ENCODE measurements around the gene EPS8L1.

The EPS8L1 gene

GRCh38 chr19:55077106-55077505 lies 1.4 kb downstream of the EPS8L1 start:
- H3K27ac ChIP-seq (replicated peaks; ENCODE audit: low read length), result no peak overlapping the region
- H3K79me1 ChIP-seq (ENCODE audit: low read depth, low read length), result no peaks in the 10 kb centered on the region
- no peaks in the 10 kb centered on the region for H3K36me3 ChIP-seq (replicated peaks in 1 of 2; ENCODE audit: control insufficient read depth in 2 of 2, insufficient read depth in 2 of 2, low read length in 2 of 2)
- H2BK12ac ChIP-seq (ENCODE audit: low read length), result no peak overlapping the region
- no peak overlapping the region for H4K91ac ChIP-seq (ENCODE audit: low read depth, low read length, poor library complexity)
- no peak overlapping the region for H2AFZ ChIP-seq (ENCODE audit: low read length)
- peaks cover 0 to 54% (median 41%) of the 10 kb centered on the region in 3 experiments for H3K27me3 ChIP-seq (ENCODE audit: control insufficient read depth in 3 of 3, insufficient read depth in 3 of 3, low read depth in 1 of 3, low read length in 3 of 3)
- no peak overlapping the region for H2BK15ac ChIP-seq (ENCODE audit: low read length)
- no peak overlapping the region for H3K4ac ChIP-seq (ENCODE audit: low read length)
- WGBS, 2 donors (ENCODE audit: extremely low coverage in 2 of 2, insufficient read length in 2 of 2, insufficient replicate concordance in 1 of 2), result no CpG with 5 or more reads among the region's 2 CpGs
- H3K4me3 ChIP-seq (ENCODE audit: low read length in 2 of 2), result no peak overlapping the region
- no peak overlapping the region for H2BK5ac ChIP-seq (ENCODE audit: low read length)
- no peak overlapping the region for H2BK120ac ChIP-seq (ENCODE audit: low read depth, low read length)
- H3K4me1 ChIP-seq (ENCODE audit: control insufficient read depth in 2 of 2, insufficient read depth in 1 of 2, low read depth in 1 of 2, low read length in 2 of 2), result peaks cover 2 to 10% of the 10 kb centered on the region in 2 donors
- H3K4me2 ChIP-seq (ENCODE audit: insufficient read depth, low read length, poor library complexity, severe bottlenecking), result no peak overlapping the region
- no peak overlapping the region for H2AK5ac ChIP-seq (ENCODE audit: low read depth, low read length)
- no peak for DNase-seq (ENCODE audit: low spot score)
- no peak overlapping the region for H3K23ac ChIP-seq (ENCODE audit: low read depth, low read length, poor library complexity)
- no peak overlapping the region for H4K8ac ChIP-seq (ENCODE audit: low read depth, low read length)
- H3K14ac ChIP-seq (ENCODE audit: low read length), result no peak overlapping the region
- no peak overlapping the region for H3K18ac ChIP-seq (ENCODE audit: low read length)
- H3K9me3 ChIP-seq (replicated peaks in 1 of 2; ENCODE audit: control insufficient read depth in 2 of 2, insufficient read depth in 1 of 2, low read depth in 1 of 2, low read length in 2 of 2), result peaks cover 4 to 12% of the 10 kb centered on the region in 2 donors
- H3K9ac ChIP-seq (ENCODE audit: low read depth, low read length, poor library complexity), result no peak overlapping the region

DNA sequence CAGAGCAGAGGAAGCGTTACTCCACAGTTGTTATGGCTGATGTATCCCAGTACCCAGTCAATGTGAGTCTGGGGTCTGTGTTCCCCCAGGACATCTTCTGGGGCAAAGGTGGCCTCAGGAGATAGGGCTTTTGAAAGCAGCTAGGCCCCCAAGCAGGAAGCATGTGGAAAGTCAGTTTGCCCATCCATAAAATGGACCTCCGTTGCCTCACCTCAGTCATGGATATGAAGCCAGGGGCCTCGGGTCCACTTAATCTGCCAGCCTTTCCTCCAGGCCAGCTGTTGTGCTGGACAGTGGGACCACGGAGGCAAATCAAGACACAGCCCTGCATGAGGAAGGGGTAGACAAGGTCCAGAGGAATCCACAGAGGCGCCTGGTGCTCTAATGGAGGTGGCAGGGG lies 3.3 kb downstream of the EPS8L1 start:
- no peaks in the 10 kb centered on the region for H3K79me1 ChIP-seq (ENCODE audit: low read depth, low read length)
- no CpG with 5 or more reads among the region's 5 CpGs for WGBS, 2 donors (ENCODE audit: extremely low coverage in 2 of 2, insufficient read length in 2 of 2, insufficient replicate concordance in 1 of 2)

GRCh38 chr19:55079400-55080038 lies 3.9 kb downstream of the EPS8L1 start:
- H2BK12ac ChIP-seq (ENCODE audit: low read length), result no peak overlapping the region
- H3K14ac ChIP-seq (ENCODE audit: low read length), result no peak overlapping the region
- H3K27me3 ChIP-seq (ENCODE audit: control insufficient read depth in 3 of 3, insufficient read depth in 3 of 3, low read depth in 1 of 3, low read length in 3 of 3), result peaks cover 4 to 59% (median 56%) of the 10 kb centered on the region in 3 experiments
- peak overlapping the region in 1 of 2 donors; percentile 2 for H3K4me3 ChIP-seq (ENCODE audit: low read length in 2 of 2)
- H3K27ac ChIP-seq (replicated peaks; ENCODE audit: low read length), result no peak overlapping the region
- no peak overlapping the region for H2BK5ac ChIP-seq (ENCODE audit: low read length)
- H4K8ac ChIP-seq (ENCODE audit: low read depth, low read length), result no peak overlapping the region
- H3K79me1 ChIP-seq (ENCODE audit: low read depth, low read length), result no peaks in the 10 kb centered on the region
- peak overlapping the region; percentile 84 for H3K18ac ChIP-seq (ENCODE audit: low read length)
- H3K4me1 ChIP-seq (ENCODE audit: control insufficient read depth in 2 of 2, insufficient read depth in 1 of 2, low read depth in 1 of 2, low read length in 2 of 2), result peaks cover 2 to 14% of the 10 kb centered on the region in 2 donors
- WGBS, 2 donors (ENCODE audit: extremely low coverage in 2 of 2, insufficient read length in 2 of 2, insufficient replicate concordance in 1 of 2), result no CpG with 5 or more reads among the region's 19 CpGs
- no peak overlapping the region for H4K91ac ChIP-seq (ENCODE audit: low read depth, low read length, poor library complexity)
- no peaks in the 10 kb centered on the region for H3K36me3 ChIP-seq (replicated peaks in 1 of 2; ENCODE audit: control insufficient read depth in 2 of 2, insufficient read depth in 2 of 2, low read length in 2 of 2)
- H2AFZ ChIP-seq (ENCODE audit: low read length), result no peak overlapping the region
- H2AK5ac ChIP-seq (ENCODE audit: low read depth, low read length), result peak overlapping the region; percentile 86
- H3K23ac ChIP-seq (ENCODE audit: low read depth, low read length, poor library complexity), result peak overlapping the region; percentile 57
- no peak overlapping the region for H2BK120ac ChIP-seq (ENCODE audit: low read depth, low read length)
- H2BK15ac ChIP-seq (ENCODE audit: low read length), result no peak overlapping the region
- H3K4ac ChIP-seq (ENCODE audit: low read length), result no peak overlapping the region
- DNase-seq (ENCODE audit: low spot score), result no peak
- peaks cover 2 to 12% of the 10 kb centered on the region in 2 donors for H3K9me3 ChIP-seq (replicated peaks in 1 of 2; ENCODE audit: control insufficient read depth in 2 of 2, insufficient read depth in 1 of 2, low read depth in 1 of 2, low read length in 2 of 2)
- H3K4me2 ChIP-seq (ENCODE audit: insufficient read depth, low read length, poor library complexity, severe bottlenecking), result no peak overlapping the region
- H3K9ac ChIP-seq (ENCODE audit: low read depth, low read length, poor library complexity), result no peak overlapping the region

More for the DNA sequence above, 3.3 kb downstream of the EPS8L1 start:
- Histone ChIP-seq H3K36me3 (replicated peaks in 1 of 2; ENCODE audit: control insufficient read depth in 2 of 2, insufficient read depth in 2 of 2, low read length in 2 of 2) (no peaks in the 10 kb centered on the region), H4K8ac (ENCODE audit: low read depth, low read length) (no peak overlapping the region), H3K4ac (ENCODE audit: low read length) (no peak overlapping the region), H3K4me3 (ENCODE audit: low read length in 2 of 2) (no peak overlapping the region), H2AK5ac (ENCODE audit: low read depth, low read length) (no peak overlapping the region), H2BK12ac (ENCODE audit: low read length) (no peak overlapping the region), H2AFZ (ENCODE audit: low read length) (no peak overlapping the region), H3K27ac (replicated peaks; ENCODE audit: low read length) (no peak overlapping the region), H3K18ac (ENCODE audit: low read length) (no peak overlapping the region), H4K91ac (ENCODE audit: low read depth, low read length, poor library complexity) (no peak overlapping the region), H2BK5ac (ENCODE audit: low read length) (no peak overlapping the region), H3K9ac (ENCODE audit: low read depth, low read length, poor library complexity) (no peak overlapping the region), H3K4me2 (ENCODE audit: insufficient read depth, low read length, poor library complexity, severe bottlenecking) (no peak overlapping the region), H3K27me3 (ENCODE audit: control insufficient read depth in 3 of 3, insufficient read depth in 3 of 3, low read depth in 1 of 3, low read length in 3 of 3) (peaks cover 4 to 54% (median 54%) of the 10 kb centered on the region in 3 experiments), H3K9me3 (replicated peaks in 1 of 2; ENCODE audit: control insufficient read depth in 2 of 2, insufficient read depth in 1 of 2, low read depth in 1 of 2, low read length in 2 of 2) (peaks cover 2 to 15% of the 10 kb centered on the region in 2 donors), H3K14ac (ENCODE audit: low read length) (no peak overlapping the region), H3K4me1 (ENCODE audit: control insufficient read depth in 2 of 2, insufficient read depth in 1 of 2, low read depth in 1 of 2, low read length in 2 of 2) (peaks cover 2 to 12% of the 10 kb centered on the region in 2 donors), H2BK120ac (ENCODE audit: low read depth, low read length) (no peak overlapping the region), H2BK15ac (ENCODE audit: low read length) (no peak overlapping the region), H3K23ac (ENCODE audit: low read depth, low read length, poor library complexity) (no peak overlapping the region)
- no peak for DNase-seq (ENCODE audit: low spot score)

DNA sequence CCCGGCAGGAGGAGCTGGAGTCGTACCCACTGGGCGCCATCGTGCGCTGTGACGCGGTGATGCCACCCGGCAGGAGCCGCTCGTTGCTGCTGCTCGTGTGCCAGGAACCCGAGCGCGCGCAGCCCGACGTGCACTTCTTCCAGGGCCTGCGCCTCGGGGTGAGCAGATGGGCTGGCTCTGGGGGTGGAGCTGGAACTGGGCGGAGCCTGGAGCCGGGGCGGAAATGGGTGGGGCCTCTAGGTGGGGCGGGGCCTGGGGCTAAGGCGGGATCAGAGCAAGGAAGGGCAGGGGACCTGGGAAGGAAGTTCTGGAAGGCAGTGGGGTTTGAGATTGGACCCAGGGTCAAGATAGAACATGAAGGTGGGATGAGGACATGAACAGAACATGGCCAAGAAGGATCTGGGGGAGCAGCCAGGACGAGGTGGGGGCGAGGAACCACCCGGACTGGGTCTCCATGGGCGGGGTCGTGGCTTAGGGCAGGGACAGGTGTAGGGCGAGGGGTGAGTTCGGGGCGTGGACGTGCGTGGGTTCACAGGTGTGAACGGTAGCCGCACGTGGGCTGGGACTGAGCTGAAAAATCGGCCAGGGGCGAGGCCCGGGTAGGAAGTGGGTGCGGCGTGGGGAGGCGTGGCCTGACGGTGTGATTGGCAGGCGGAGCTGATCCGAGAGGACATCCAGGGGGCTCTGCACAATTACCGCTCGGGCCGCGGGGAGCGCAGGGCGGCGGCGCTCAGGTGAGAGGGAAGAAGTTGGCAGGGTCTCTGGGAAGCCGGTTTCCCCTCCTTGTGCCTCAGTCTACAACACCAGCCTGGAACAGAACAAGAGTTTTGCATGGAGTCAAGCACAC lies 4.7 kb downstream of the EPS8L1 start:
- H2BK15ac ChIP-seq (ENCODE audit: low read length), result peak overlapping the region; percentile 96
- no peaks in the 10 kb centered on the region for H3K79me1 ChIP-seq (ENCODE audit: low read depth, low read length)
- peak overlapping the region; percentile 95 for H3K4me2 ChIP-seq (ENCODE audit: insufficient read depth, low read length, poor library complexity, severe bottlenecking)
- H4K8ac ChIP-seq (ENCODE audit: low read depth, low read length), result peak overlapping the region; percentile 50
- peak overlapping the region; percentile 95 for H2AFZ ChIP-seq (ENCODE audit: low read length)
- peak overlapping the region; percentile 60 for H2BK12ac ChIP-seq (ENCODE audit: low read length)
- H3K9ac ChIP-seq (ENCODE audit: low read depth, low read length, poor library complexity), result peak overlapping the region; percentile 87
- peak overlapping the region; percentile 68 for H3K4ac ChIP-seq (ENCODE audit: low read length)
- no peak overlapping the region for H4K91ac ChIP-seq (ENCODE audit: low read depth, low read length, poor library complexity)
- peaks cover 4 to 61% (median 53%) of the 10 kb centered on the region in 3 experiments for H3K27me3 ChIP-seq (ENCODE audit: control insufficient read depth in 3 of 3, insufficient read depth in 3 of 3, low read depth in 1 of 3, low read length in 3 of 3)
- no CpG with 5 or more reads among the region's 55 CpGs for WGBS, 2 donors (ENCODE audit: extremely low coverage in 2 of 2, insufficient read length in 2 of 2, insufficient replicate concordance in 1 of 2)
- peaks cover 2 to 12% of the 10 kb centered on the region in 2 donors for H3K9me3 ChIP-seq (replicated peaks in 1 of 2; ENCODE audit: control insufficient read depth in 2 of 2, insufficient read depth in 1 of 2, low read depth in 1 of 2, low read length in 2 of 2)
- H2BK5ac ChIP-seq (ENCODE audit: low read length), result no peak overlapping the region
- peak overlapping the region; percentile 93 for H3K18ac ChIP-seq (ENCODE audit: low read length)
- peaks cover 2 to 14% of the 10 kb centered on the region in 2 donors for H3K4me1 ChIP-seq (ENCODE audit: control insufficient read depth in 2 of 2, insufficient read depth in 1 of 2, low read depth in 1 of 2, low read length in 2 of 2)
- H3K27ac ChIP-seq (replicated peaks; ENCODE audit: low read length), result no peak overlapping the region
- no peak for DNase-seq (ENCODE audit: low spot score)
- H3K36me3 ChIP-seq (replicated peaks in 1 of 2; ENCODE audit: control insufficient read depth in 2 of 2, insufficient read depth in 2 of 2, low read length in 2 of 2), result no peaks in the 10 kb centered on the region
- peak overlapping the region; percentile 22 to 79 for H3K4me3 ChIP-seq (ENCODE audit: low read length in 2 of 2)
- no peak overlapping the region for H2BK120ac ChIP-seq (ENCODE audit: low read depth, low read length)
- peak overlapping the region; percentile 86 for H2AK5ac ChIP-seq (ENCODE audit: low read depth, low read length)
- peak overlapping the region; percentile 92 for H3K23ac ChIP-seq (ENCODE audit: low read depth, low read length, poor library complexity)
- H3K14ac ChIP-seq (ENCODE audit: low read length), result peak overlapping the region; percentile 91
